Neural cell (in vitro differentiated cells): ENCODE measurements around the gene WNT6. TPM values are rescaled to one million over a fixed set of nuclear protein-coding genes. Genes with fewer than 3 reads are reported as not detected.

Source experiments
- H2AFZ ChIP-seq: fragments of 200-600, 300-800 bp; sonication (generic), shearing (Covaris generic); 2 replicates; pipeline ENCODE4 v1.6.0; 2014; ENCODE audit warnings: low read depth, mild to moderate bottlenecking, antibody characterized with exemption, low read length, moderate library complexity
- H3F3A ChIP-seq: fragments of 200-600 bp; shearing (Covaris generic); 2 replicates; pipeline ENCODE4 v1.6.1; 2016; ENCODE audit warnings: mild to moderate bottlenecking, moderate library complexity, mixed read lengths, antibody characterized with exemption, low read length; ENCODE audit not compliant: insufficient read depth, poor library complexity, severe bottlenecking
- H3K27ac ChIP-seq: fragments of 200-600, 300-800 bp; sonication (generic), shearing (Covaris generic); 2 replicates; pipeline ENCODE4 v1.5.1; 2014; ENCODE audit warnings: mild to moderate bottlenecking, low read length, moderate library complexity
- H3K27me3 ChIP-seq: fragments of 300-800, 200-600 bp; sonication (generic), shearing (Covaris generic); 2 replicates; pipeline ENCODE4 v1.6.0; 2014; ENCODE audit warnings: mild to moderate bottlenecking, low read depth, low read length, moderate library complexity; ENCODE audit not compliant: insufficient read depth
- H3K36me3 ChIP-seq: fragments of 300-800, 200-600 bp; sonication (generic), shearing (Covaris generic); 2 replicates; pipeline ENCODE4 v1.5.1; 2014; ENCODE audit warnings: mild to moderate bottlenecking, antibody characterized with exemption, low read length, moderate library complexity; ENCODE audit not compliant: insufficient read depth
- H3K4me2 ChIP-seq: fragments of 300-800, 200-600 bp; sonication (generic), shearing (Covaris generic); 2 replicates; pipeline ENCODE4 v1.6.0; 2014; ENCODE audit warnings: mild to moderate bottlenecking, low read length
- H3K4me3 ChIP-seq: fragments of 300-800, 200-600 bp; sonication (generic), shearing (Covaris generic); 2 replicates; pipeline ENCODE4 v1.5.1; 2014; ENCODE audit warnings: mild to moderate bottlenecking, low read length, moderate library complexity
- H3K79me2 ChIP-seq: fragments of 200-600 bp; shearing (Covaris generic); replicated peaks from 2 replicates; pipeline ENCODE4 v1.6.0; 2014; ENCODE audit warnings: mild to moderate bottlenecking, low read length, moderate library complexity; ENCODE audit not compliant: insufficient read depth
- H3K9ac ChIP-seq: fragments of 300-800, 200-600 bp; sonication (generic), shearing (Covaris generic); 2 replicates; pipeline ENCODE4 v1.6.1; 2016; ENCODE audit warnings: mild to moderate bottlenecking, low read length, mixed read lengths
- H3K9me2 ChIP-seq: fragments of 200-600 bp; shearing (Covaris generic); 2 replicates; pipeline ENCODE4 v1.6.1; 2016; ENCODE audit warnings: mild to moderate bottlenecking, low read length, mixed read lengths; ENCODE audit not compliant: insufficient read depth
- H3K9me3 ChIP-seq: fragments of 200-600, 300-800 bp; sonication (generic), shearing (Covaris generic); 2 replicates; pipeline ENCODE4 v1.6.1; 2016; ENCODE audit warnings: mild to moderate bottlenecking, mixed run types, low read length, moderate library complexity, mixed read lengths
- H4K20me1 ChIP-seq: fragments of 200-600 bp; shearing (Covaris generic); 2 replicates; pipeline ENCODE4 v1.6.1; 2016; ENCODE audit warnings: mild to moderate bottlenecking, mixed run types; ENCODE audit not compliant: insufficient read depth
- EP300 ChIP-seq: fragments of 450-650 bp; conservative IDR thresholded peaks from 2 replicates; pipeline ENCODE4 v1.6.1; 2014; ENCODE audit warnings: antibody characterized with exemption, mild to moderate bottlenecking, moderate library complexity; ENCODE audit not compliant: poor library complexity, severe bottlenecking
- EZH2 ChIP-seq: fragments of 200-600, 300-800 bp; shearing (Covaris generic), sonication (generic); IDR thresholded peaks from 2 replicates; pipeline ENCODE4 v1.6.1; 2014; ENCODE audit warnings: antibody characterized with exemption, low read length, borderline replicate concordance, mild to moderate bottlenecking; ENCODE audit not compliant: insufficient read depth, poor library complexity, severe bottlenecking
- MXI1 ChIP-seq: fragments of 450-650 bp; conservative IDR thresholded peaks from 2 replicates; pipeline ENCODE4 v1.6.1; 2014; ENCODE audit warnings: antibody characterized with exemption, mild to moderate bottlenecking; ENCODE audit not compliant: poor library complexity, severe bottlenecking
- POLR2AphosphoS5 ChIP-seq: IDR thresholded peaks from 2 replicates; pipeline ENCODE4 v1.6.1; 2012
- RAD21 ChIP-seq: fragments of 450-650 bp; conservative IDR thresholded peaks from 2 replicates; pipeline ENCODE4 v1.6.1; 2014; ENCODE audit warnings: antibody characterized with exemption, mild to moderate bottlenecking, moderate library complexity
- SMC3 ChIP-seq: fragments of 450-650 bp; conservative IDR thresholded peaks from 2 replicates; pipeline ENCODE4 v1.6.1; 2014; ENCODE audit warnings: antibody characterized with exemption, mild to moderate bottlenecking, moderate library complexity; ENCODE audit not compliant: poor library complexity
- TAF1 ChIP-seq: IDR thresholded peaks from 2 replicates; pipeline ENCODE4 v1.6.1; 2012; ENCODE audit warnings: low read depth
- polyA plus RNA-seq: library from polyadenylated mRNA; depleted of rRNA; stranded (reverse); fragments of >200 nt; gene quantifications from 2 replicates; pipeline ENCODE4 v1.2.3, GENCODE V29; 2014
- TF ChIP-seq, protein P1 (sequence below): IDR thresholded peaks from 2 replicates; pipeline ENCODE4 v1.6.1; 2012; ENCODE audit warnings: borderline replicate concordance
- TF ChIP-seq, protein P2 (sequence below): fragments of 450-650 bp; IDR thresholded peaks from 2 replicates; pipeline ENCODE4 v1.5.1; 2014; ENCODE audit warnings: antibody characterized with exemption, mild to moderate bottlenecking, moderate library complexity; ENCODE audit not compliant: poor library complexity, severe bottlenecking

The WNT6 gene
- polyA plus RNA-seq, 1 donor from 2014 or later: not detected

DNA sequence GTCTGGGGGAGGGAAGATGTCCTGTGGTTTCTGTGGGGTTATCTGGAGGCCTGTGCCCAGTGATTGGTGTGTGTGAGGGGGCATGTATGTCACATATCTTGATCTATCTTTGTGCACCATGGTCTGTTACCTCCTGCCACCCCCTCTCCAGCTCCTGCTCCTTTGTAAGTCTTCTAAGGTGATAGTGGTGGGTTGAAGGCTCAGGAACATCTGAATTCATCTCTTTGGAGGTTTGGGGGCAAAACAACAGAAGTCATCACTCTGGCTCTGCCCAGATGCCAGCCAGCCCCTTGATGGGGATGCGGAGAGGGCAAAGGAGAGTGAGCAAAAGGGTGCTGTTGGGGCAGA lies 2.7 kb upstream of the WNT6 start:
- Histone ChIP-seq H3K79me2 (no peaks in the 10 kb centered on the region), H3K9me3 (no peaks in the 10 kb centered on the region), H3K4me2 (no peak overlapping the region), H3K9ac (no peak overlapping the region), H3F3A (no peaks in the 10 kb centered on the region), H3K27me3 (peaks cover 91% of the 10 kb centered on the region), H2AFZ (no peak overlapping the region), H3K9me2 (no peaks in the 10 kb centered on the region), H3K4me3 (no peak overlapping the region), H4K20me1 (no peaks in the 10 kb centered on the region), H3K36me3 (no peaks in the 10 kb centered on the region), H3K27ac (no peak overlapping the region)
- TF ChIP-seq, protein P1, sequence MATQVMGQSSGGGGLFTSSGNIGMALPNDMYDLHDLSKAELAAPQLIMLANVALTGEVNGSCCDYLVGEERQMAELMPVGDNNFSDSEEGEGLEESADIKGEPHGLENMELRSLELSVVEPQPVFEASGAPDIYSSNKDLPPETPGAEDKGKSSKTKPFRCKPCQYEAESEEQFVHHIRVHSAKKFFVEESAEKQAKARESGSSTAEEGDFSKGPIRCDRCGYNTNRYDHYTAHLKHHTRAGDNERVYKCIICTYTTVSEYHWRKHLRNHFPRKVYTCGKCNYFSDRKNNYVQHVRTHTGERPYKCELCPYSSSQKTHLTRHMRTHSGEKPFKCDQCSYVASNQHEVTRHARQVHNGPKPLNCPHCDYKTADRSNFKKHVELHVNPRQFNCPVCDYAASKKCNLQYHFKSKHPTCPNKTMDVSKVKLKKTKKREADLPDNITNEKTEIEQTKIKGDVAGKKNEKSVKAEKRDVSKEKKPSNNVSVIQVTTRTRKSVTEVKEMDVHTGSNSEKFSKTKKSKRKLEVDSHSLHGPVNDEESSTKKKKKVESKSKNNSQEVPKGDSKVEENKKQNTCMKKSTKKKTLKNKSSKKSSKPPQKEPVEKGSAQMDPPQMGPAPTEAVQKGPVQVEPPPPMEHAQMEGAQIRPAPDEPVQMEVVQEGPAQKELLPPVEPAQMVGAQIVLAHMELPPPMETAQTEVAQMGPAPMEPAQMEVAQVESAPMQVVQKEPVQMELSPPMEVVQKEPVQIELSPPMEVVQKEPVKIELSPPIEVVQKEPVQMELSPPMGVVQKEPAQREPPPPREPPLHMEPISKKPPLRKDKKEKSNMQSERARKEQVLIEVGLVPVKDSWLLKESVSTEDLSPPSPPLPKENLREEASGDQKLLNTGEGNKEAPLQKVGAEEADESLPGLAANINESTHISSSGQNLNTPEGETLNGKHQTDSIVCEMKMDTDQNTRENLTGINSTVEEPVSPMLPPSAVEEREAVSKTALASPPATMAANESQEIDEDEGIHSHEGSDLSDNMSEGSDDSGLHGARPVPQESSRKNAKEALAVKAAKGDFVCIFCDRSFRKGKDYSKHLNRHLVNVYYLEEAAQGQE: no peak
- TF ChIP-seq MXI1: no peak
- TF ChIP-seq SMC3: no peak
- TF ChIP-seq, protein P2, sequence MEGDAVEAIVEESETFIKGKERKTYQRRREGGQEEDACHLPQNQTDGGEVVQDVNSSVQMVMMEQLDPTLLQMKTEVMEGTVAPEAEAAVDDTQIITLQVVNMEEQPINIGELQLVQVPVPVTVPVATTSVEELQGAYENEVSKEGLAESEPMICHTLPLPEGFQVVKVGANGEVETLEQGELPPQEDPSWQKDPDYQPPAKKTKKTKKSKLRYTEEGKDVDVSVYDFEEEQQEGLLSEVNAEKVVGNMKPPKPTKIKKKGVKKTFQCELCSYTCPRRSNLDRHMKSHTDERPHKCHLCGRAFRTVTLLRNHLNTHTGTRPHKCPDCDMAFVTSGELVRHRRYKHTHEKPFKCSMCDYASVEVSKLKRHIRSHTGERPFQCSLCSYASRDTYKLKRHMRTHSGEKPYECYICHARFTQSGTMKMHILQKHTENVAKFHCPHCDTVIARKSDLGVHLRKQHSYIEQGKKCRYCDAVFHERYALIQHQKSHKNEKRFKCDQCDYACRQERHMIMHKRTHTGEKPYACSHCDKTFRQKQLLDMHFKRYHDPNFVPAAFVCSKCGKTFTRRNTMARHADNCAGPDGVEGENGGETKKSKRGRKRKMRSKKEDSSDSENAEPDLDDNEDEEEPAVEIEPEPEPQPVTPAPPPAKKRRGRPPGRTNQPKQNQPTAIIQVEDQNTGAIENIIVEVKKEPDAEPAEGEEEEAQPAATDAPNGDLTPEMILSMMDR: no peak
- TF ChIP-seq RAD21: no peak
- TF ChIP-seq EP300: no peak
- TF ChIP-seq POLR2AphosphoS5: no peak
- TF ChIP-seq TAF1: no peak
- TF ChIP-seq EZH2: no peak

DNA sequence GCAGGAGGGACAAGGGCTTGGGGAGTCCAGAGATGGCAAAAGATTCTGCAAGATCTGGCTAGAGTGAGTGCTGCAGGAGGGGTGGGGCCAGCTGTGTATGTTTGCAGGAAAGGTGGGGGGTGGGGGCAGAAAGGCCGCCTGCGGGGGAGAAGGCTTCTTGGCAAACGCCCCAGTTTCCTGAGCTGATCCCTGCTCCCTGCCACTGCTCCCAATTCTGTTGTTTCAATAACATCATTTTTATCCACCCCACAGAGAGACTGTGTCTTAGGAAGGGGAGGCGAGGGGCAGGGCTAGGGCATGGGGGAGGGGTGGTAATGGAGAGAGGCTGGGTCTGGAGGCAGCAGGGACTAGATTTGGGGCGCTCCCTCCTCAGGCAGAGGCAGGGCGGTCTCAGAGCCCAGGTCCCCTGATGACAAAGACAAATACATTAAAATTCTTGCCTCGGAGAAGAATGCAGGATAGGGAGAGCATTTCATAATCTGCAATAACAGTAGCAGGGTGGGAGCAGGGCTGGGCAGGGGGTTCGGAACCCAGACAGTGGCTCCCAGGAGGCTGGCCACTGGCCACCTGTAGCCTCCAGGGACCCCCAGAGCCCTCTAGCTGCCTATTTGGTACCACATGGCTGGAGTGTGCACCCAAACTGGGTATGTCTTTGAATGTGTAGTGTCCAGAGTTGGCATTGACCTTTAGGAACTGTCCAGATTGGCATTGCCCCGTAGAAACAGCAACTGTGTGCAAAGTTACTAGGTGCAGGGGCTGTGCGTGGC lies 2.1 kb upstream of the WNT6 start:
- Histone ChIP-seq H3K9me2 (no peaks in the 10 kb centered on the region), H3K27me3 (peaks cover 97% of the 10 kb centered on the region), H3K4me3 (no peak overlapping the region), H3K27ac (no peak overlapping the region), H2AFZ (no peak overlapping the region), H3K9me3 (no peaks in the 10 kb centered on the region), H3K4me2 (no peak overlapping the region), H4K20me1 (no peaks in the 10 kb centered on the region), H3K9ac (no peak overlapping the region), H3K79me2 (no peaks in the 10 kb centered on the region), H3F3A (no peaks in the 10 kb centered on the region), H3K36me3 (no peaks in the 10 kb centered on the region)
- TF ChIP-seq MXI1 (no peak), RAD21 (no peak), POLR2AphosphoS5 (no peak), SMC3 (no peak), TAF1 (no peak), EZH2 (no peak), EP300 (no peak)
- TF ChIP-seq, protein P1: no peak
- TF ChIP-seq, protein P2: no peak
